Measurements from ENCODE around the gene WDR1.

WDR1 gene

GRCh38 chr4:10134141-10134540 lies 17.5 kb upstream of the WDR1 start:
- H3K9me3 ChIP-seq (ENCODE audit: control insufficient read depth, low read length) = no peaks in the 10 kb centered on the region
- no peaks in the 10 kb centered on the region for H3K79me2 ChIP-seq
- no peak overlapping the region for H3K4me2 ChIP-seq (ENCODE audit: low read length)
- H3K9ac ChIP-seq = no peak overlapping the region
- TF ChIP-seq, protein P1, sequence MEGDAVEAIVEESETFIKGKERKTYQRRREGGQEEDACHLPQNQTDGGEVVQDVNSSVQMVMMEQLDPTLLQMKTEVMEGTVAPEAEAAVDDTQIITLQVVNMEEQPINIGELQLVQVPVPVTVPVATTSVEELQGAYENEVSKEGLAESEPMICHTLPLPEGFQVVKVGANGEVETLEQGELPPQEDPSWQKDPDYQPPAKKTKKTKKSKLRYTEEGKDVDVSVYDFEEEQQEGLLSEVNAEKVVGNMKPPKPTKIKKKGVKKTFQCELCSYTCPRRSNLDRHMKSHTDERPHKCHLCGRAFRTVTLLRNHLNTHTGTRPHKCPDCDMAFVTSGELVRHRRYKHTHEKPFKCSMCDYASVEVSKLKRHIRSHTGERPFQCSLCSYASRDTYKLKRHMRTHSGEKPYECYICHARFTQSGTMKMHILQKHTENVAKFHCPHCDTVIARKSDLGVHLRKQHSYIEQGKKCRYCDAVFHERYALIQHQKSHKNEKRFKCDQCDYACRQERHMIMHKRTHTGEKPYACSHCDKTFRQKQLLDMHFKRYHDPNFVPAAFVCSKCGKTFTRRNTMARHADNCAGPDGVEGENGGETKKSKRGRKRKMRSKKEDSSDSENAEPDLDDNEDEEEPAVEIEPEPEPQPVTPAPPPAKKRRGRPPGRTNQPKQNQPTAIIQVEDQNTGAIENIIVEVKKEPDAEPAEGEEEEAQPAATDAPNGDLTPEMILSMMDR (IDR thresholded peaks at IDR 0.05) = no peak
- H3K27me3 ChIP-seq (ENCODE audit: control insufficient read depth, insufficient read depth, low read length) = no peaks in the 10 kb centered on the region
- no peak overlapping the region for H3K4me3 ChIP-seq (ENCODE audit: low read depth, low read length)
- no peak overlapping the region for H3K27ac ChIP-seq
- peaks cover 3% of the 10 kb centered on the region for H3K4me1 ChIP-seq
- H3K36me3 ChIP-seq (ENCODE audit: control insufficient read depth, insufficient read depth, low read length) = no peaks in the 10 kb centered on the region
- H2AFZ ChIP-seq = no peak overlapping the region

DNA sequence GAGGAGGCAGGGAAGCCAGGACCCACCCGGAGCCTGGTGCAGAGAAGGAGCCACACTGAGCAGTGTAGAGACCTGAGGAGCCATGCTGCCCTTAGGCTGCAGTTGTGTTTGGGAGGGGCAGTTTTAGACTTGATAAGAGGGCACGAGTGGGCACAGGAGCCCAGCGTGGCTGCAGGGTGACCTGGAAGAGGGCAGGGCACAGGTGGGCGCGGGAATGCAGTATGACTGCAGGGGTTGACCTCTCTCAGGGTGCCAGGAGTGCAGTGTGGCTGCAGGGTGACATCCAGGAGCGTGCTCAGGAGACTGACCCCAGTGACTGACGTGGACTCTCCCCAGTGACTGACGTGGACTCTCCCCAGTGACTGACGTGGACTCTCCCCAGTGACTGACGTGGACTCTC lies 14.6 kb upstream of the WDR1 start:
- Histone ChIP-seq H3K79me2 (no peaks in the 10 kb centered on the region), H3K27me3 (ENCODE audit: control insufficient read depth, insufficient read depth, low read length) (no peaks in the 10 kb centered on the region), H3K36me3 (ENCODE audit: control insufficient read depth, insufficient read depth, low read length) (no peaks in the 10 kb centered on the region), H3K27ac (no peak overlapping the region), H3K4me1 (no peaks in the 10 kb centered on the region), H3K9ac (no peak overlapping the region), H2AFZ (no peak overlapping the region), H3K9me3 (ENCODE audit: control insufficient read depth, low read length) (no peaks in the 10 kb centered on the region), H3K4me2 (ENCODE audit: low read length) (no peak overlapping the region), H3K4me3 (ENCODE audit: low read depth, low read length) (no peak overlapping the region)
- TF ChIP-seq, protein P1 (IDR thresholded peaks at IDR 0.05) = no peak

DNA sequence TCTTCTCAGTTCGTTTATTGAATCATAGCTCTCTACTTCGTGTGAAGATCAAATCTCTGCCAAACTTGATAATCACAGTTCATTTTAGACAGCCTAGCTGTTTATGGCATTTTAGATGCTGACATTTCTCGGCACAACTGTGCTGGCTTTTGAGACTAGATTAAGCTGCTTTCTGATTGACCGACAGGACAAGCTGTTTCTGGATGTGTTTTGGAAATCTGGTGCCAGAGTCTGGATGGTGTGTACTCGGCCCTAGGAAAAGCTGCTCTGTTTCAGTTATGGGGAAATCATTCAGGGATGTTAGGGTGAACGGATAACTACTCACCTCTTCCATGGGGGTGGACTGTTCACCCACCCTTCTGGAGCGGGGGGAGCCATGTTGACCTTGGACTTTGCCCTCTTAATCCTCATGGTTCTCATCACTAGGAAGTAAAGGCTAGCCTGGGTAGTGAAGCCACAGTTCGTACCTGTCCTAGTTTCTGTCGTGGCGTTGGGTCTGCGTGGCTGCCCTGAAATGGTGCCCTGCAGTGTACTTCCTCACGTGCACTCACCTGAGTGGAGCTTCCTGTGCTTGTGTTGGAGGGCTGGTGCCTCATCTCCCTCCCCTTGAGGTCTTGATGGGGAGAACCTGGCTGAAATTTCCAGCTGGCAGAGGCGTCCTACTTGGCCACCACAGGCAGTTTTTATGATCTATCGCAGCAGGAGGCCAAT lies 13.7 kb upstream of the WDR1 start:
- Histone ChIP-seq H3K79me2 (no peaks in the 10 kb centered on the region), H3K4me1 (no peaks in the 10 kb centered on the region), H3K36me3 (ENCODE audit: control insufficient read depth, insufficient read depth, low read length) (no peaks in the 10 kb centered on the region), H3K9ac (no peak overlapping the region), H3K4me3 (ENCODE audit: low read depth, low read length) (no peak overlapping the region), H2AFZ (no peak overlapping the region), H3K27me3 (ENCODE audit: control insufficient read depth, insufficient read depth, low read length) (no peaks in the 10 kb centered on the region), H3K9me3 (ENCODE audit: control insufficient read depth, low read length) (no peaks in the 10 kb centered on the region), H3K27ac (no peak overlapping the region), H3K4me2 (ENCODE audit: low read length) (no peak overlapping the region)
- TF ChIP-seq, protein P1 (IDR thresholded peaks at IDR 0.05) = no peak

GRCh38 chr4:10129196-10130177 lies 12.9 kb upstream of the WDR1 start:
- H3K27ac ChIP-seq = no peak overlapping the region
- TF ChIP-seq, protein P1 (IDR thresholded peaks at IDR 0.05) = no peak

More at GRCh38 chr4:10129196-10130177, 12.9 kb upstream of the WDR1 start:
- Histone ChIP-seq H3K27me3 (ENCODE audit: control insufficient read depth, insufficient read depth, low read length) (no peaks in the 10 kb centered on the region), H3K4me2 (ENCODE audit: low read length) (no peak overlapping the region), H3K9ac (no peak overlapping the region), H3K4me3 (ENCODE audit: low read depth, low read length) (no peak overlapping the region), H3K36me3 (ENCODE audit: control insufficient read depth, insufficient read depth, low read length) (no peaks in the 10 kb centered on the region), H3K9me3 (ENCODE audit: control insufficient read depth, low read length) (no peaks in the 10 kb centered on the region), H2AFZ (no peak overlapping the region), H3K4me1 (no peaks in the 10 kb centered on the region), H3K79me2 (no peaks in the 10 kb centered on the region)
